HepG2 (cell line): Measurements from ENCODE around the gene TUBA4A. TPM values are rescaled to one million over a fixed set of nuclear protein-coding genes. Genes with fewer than 3 reads are reported as not detected.

Experiments used
- ESRRA ChIP-seq: sonication (generic); formaldehyde crosslinking; IDR thresholded peaks from 2 replicates; pipeline ENCODE4 v1.5.1; 2020; ENCODE audit warnings: mild to moderate bottlenecking, low read depth, missing genetic modification reagents
- GATA4 ChIP-seq: sonication (generic); IDR thresholded peaks from 2 replicates; pipeline ENCODE4 v1.6.1; 2016; ENCODE audit warnings: antibody characterized with exemption, low read depth, borderline replicate concordance
- PAXIP1 ChIP-seq: sonication (generic); formaldehyde crosslinking; conservative IDR thresholded peaks from 2 replicates; pipeline ENCODE4 v1.4.0; 2020; ENCODE audit warnings: mild to moderate bottlenecking, missing genetic modification reagents, moderate library complexity
- PHF5A ChIP-seq: IDR thresholded peaks from one replicate; pipeline ENCODE4 v1.6.1; 2018; ENCODE audit warnings: low read depth, missing genetic modification reagents; ENCODE audit not compliant: unreplicated experiment
- SOX13 ChIP-seq, 3 experiments: fragments of 450-650 bp in 1 of 3; sonication (generic) in 1 of 3; formaldehyde crosslinking in 1 of 3; IDR thresholded peaks in 2 of 3; conservative IDR thresholded peaks in 1 of 3; 2 replicates each; pipeline versions ENCODE4 v1.5.0 to v1.6.1; 2016 to 2020; ENCODE audit warnings: antibody characterized with exemption in 1 of 3, mild to moderate bottlenecking in 1 of 3, missing compliant biosample characterization in 1 of 3, missing genetic modification reagents in 1 of 3, moderate library complexity in 1 of 3
- ZC3H4 ChIP-seq: sonication (generic); formaldehyde crosslinking; IDR thresholded peaks from 2 replicates; pipeline ENCODE4 v1.4.0; 2020; ENCODE audit warnings: missing genetic modification reagents, borderline replicate concordance
- ZNF296 ChIP-seq: sonication (generic); formaldehyde crosslinking; conservative IDR thresholded peaks from 2 replicates; pipeline ENCODE4 v1.5.0; 2020; ENCODE audit warnings: mild to moderate bottlenecking, missing genetic modification reagents
- ZNF414 ChIP-seq: sonication (generic); formaldehyde crosslinking; IDR thresholded peaks from 2 replicates; pipeline ENCODE4 v1.5.0; 2020; ENCODE audit warnings: missing genetic modification reagents
- ZNF510 ChIP-seq: sonication (generic); formaldehyde crosslinking; IDR thresholded peaks from 2 replicates; pipeline ENCODE4 v1.4.0; 2020; ENCODE audit warnings: low read depth, mild to moderate bottlenecking, missing genetic modification reagents
- ZNF678 ChIP-seq: sonication (generic); formaldehyde crosslinking; IDR thresholded peaks from 2 replicates; pipeline ENCODE4 v1.4.0; 2020; ENCODE audit warnings: mild to moderate bottlenecking, missing genetic modification reagents
- ZNF7 ChIP-seq: IDR thresholded peaks from 2 replicates; pipeline ENCODE4 v1.6.1; 2016; ENCODE audit warnings: missing biosample characterization, missing genetic modification reagents
- ZNF737 ChIP-seq: sonication (generic); formaldehyde crosslinking; IDR thresholded peaks from 2 replicates; pipeline ENCODE4 v1.5.0; 2020; ENCODE audit warnings: missing genetic modification reagents, mild to moderate bottlenecking, borderline replicate concordance
- polyA plus RNA-seq, 8 experiments: library from polyadenylated mRNA; depleted of rRNA in 3 of 8; stranded (reverse) in 7 of 8; unstranded in 1 of 8; fragments of >200 nt; fragmentation: Illumina TruSeq in 4 of 8; extraction: Trizol in 4 of 8; gene quantifications; 2 replicates each; pipeline versions ENCODE4 v1.2.1 to v1.2.3, GENCODE V29; 2011 to 2016; ENCODE audit warnings: low read depth in 4 of 8, missing spikeins in 1 of 8, mixed read lengths in 1 of 8; ENCODE audit not compliant: insufficient read depth in 1 of 8
- total RNA-seq, 5 experiments: library from RNA; depleted of rRNA; stranded (reverse); fragments of >200 nt; fragmentation: Illumina TruSeq; extraction: Trizol; gene quantifications; 2 replicates each; pipeline ENCODE4 v1.2.3, GENCODE V29; 2016; ENCODE audit warnings: low read depth in 1 of 5
- TF ChIP-seq, protein P1 (sequence below): sonication (generic); formaldehyde crosslinking; IDR thresholded peaks from 2 replicates; pipeline ENCODE4 v1.5.1; 2020; ENCODE audit warnings: missing genetic modification reagents, mild to moderate bottlenecking, borderline replicate concordance
- TF ChIP-seq, protein P2 (sequence below): sonication (generic); formaldehyde crosslinking; IDR thresholded peaks from 2 replicates; pipeline ENCODE4 v1.4.0; 2020; ENCODE audit warnings: missing genetic modification reagents
- TF ChIP-seq, protein P3 (sequence below): sonication (generic); formaldehyde crosslinking; IDR thresholded peaks from 2 replicates; pipeline ENCODE4 v1.4.0; 2020; ENCODE audit warnings: mild to moderate bottlenecking, missing genetic modification reagents
- TF ChIP-seq, protein P4 (sequence below): sonication (generic); formaldehyde crosslinking; IDR thresholded peaks from 2 replicates; pipeline ENCODE4 v1.5.0; 2020; ENCODE audit warnings: mild to moderate bottlenecking, missing genetic modification reagents

The TUBA4A gene
- total and polyA plus RNA-seq, 2 of the 13 experiments (the other 11 are each of a cell fraction or from before 2014, with no cell fraction given) = 1.3 to 12.7 TPM

GRCh38 chr2:219228911-219229304 is 24.8 kb downstream of the TUBA4A start (continued):
- TF ChIP-seq, protein P1, sequence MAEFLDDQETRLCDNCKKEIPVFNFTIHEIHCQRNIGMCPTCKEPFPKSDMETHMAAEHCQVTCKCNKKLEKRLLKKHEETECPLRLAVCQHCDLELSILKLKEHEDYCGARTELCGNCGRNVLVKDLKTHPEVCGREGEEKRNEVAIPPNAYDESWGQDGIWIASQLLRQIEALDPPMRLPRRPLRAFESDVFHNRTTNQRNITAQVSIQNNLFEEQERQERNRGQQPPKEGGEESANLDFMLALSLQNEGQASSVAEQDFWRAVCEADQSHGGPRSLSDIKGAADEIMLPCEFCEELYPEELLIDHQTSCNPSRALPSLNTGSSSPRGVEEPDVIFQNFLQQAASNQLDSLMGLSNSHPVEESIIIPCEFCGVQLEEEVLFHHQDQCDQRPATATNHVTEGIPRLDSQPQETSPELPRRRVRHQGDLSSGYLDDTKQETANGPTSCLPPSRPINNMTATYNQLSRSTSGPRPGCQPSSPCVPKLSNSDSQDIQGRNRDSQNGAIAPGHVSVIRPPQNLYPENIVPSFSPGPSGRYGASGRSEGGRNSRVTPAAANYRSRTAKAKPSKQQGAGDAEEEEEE = 0 out of 2 replicates have a peak, but pooled peaks have one; percentile 23
- TF ChIP-seq, protein P2, sequence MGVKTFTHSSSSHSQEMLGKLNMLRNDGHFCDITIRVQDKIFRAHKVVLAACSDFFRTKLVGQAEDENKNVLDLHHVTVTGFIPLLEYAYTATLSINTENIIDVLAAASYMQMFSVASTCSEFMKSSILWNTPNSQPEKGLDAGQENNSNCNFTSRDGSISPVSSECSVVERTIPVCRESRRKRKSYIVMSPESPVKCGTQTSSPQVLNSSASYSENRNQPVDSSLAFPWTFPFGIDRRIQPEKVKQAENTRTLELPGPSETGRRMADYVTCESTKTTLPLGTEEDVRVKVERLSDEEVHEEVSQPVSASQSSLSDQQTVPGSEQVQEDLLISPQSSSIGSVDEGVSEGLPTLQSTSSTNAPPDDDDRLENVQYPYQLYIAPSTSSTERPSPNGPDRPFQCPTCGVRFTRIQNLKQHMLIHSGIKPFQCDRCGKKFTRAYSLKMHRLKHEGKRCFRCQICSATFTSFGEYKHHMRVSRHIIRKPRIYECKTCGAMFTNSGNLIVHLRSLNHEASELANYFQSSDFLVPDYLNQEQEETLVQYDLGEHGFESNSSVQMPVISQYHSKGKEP (CRISPR knock-in tag) = no peak
- TF ChIP-seq ESRRA (no peak), ZNF510 (CRISPR knock-in tag) (no peak), ZNF7 (CRISPR knock-in tag) (no peak), ZC3H4 (CRISPR knock-in tag) (no peak), PAXIP1 (CRISPR knock-in tag) (no peak), GATA4 (no peak), SOX13 (IDR thresholded peaks at IDR 0.05) (no peak), SOX13 (CRISPR knock-in tag; conservative IDR thresholded peaks at IDR 0.05 in 1 of 2, IDR thresholded peaks at IDR 0.05 in 1 of 2) (0 out of 4 replicates have a peak, but pooled peaks of 1 of the 2 experiments have one; percentile 17), ZNF678 (peak; percentile 67; the same call in 1 of the 2 replicates), ZNF414 (no peak), ZNF296 (CRISPR knock-in tag) (no peak), PHF5A (CRISPR knock-in tag) (no peak), ZNF737 (CRISPR knock-in tag) (no peak)
- TF ChIP-seq, protein P3, sequence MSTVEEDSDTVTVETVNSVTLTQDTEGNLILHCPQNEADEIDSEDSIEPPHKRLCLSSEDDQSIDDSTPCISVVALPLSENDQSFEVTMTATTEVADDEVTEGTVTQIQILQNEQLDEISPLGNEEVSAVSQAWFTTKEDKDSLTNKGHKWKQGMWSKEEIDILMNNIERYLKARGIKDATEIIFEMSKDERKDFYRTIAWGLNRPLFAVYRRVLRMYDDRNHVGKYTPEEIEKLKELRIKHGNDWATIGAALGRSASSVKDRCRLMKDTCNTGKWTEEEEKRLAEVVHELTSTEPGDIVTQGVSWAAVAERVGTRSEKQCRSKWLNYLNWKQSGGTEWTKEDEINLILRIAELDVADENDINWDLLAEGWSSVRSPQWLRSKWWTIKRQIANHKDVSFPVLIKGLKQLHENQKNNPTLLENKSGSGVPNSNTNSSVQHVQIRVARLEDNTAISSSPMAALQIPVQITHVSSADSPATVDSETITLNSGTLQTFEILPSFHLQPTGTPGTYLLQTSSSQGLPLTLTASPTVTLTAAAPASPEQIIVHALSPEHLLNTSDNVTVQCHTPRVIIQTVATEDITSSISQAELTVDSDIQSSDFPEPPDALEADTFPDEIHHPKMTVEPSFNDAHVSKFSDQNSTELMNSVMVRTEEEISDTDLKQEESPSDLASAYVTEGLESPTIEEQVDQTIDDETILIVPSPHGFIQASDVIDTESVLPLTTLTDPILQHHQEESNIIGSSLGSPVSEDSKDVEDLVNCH = no peak
- TF ChIP-seq, protein P4, sequence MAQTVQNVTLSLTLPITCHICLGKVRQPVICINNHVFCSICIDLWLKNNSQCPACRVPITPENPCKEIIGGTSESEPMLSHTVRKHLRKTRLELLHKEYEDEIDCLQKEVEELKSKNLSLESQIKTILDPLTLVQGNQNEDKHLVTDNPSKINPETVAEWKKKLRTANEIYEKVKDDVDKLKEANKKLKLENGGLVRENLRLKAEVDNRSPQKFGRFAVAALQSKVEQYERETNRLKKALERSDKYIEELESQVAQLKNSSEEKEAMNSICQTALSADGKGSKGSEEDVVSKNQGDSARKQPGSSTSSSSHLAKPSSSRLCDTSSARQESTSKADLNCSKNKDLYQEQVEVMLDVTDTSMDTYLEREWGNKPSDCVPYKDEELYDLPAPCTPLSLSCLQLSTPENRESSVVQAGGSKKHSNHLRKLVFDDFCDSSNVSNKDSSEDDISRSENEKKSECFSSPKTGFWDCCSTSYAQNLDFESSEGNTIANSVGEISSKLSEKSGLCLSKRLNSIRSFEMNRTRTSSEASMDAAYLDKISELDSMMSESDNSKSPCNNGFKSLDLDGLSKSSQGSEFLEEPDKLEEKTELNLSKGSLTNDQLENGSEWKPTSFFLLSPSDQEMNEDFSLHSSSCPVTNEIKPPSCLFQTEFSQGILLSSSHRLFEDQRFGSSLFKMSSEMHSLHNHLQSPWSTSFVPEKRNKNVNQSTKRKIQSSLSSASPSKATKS (CRISPR knock-in tag) = no peak
